NCI-H146 treated with DMSO at 0.1 percent for 48 hours (cell line): Measurements from ENCODE around the gene BCAP29.
A peak's percentile ranks its signal among the peaks of the same experiment; 100 is the strongest.

Source experiments
- DNase-seq: peaks from one replicate; lab custom pipeline; 2025; ENCODE audit not compliant: unreplicated experiment; lab: John Stamatoyannopoulos, UW

Gene BCAP29, protein sequence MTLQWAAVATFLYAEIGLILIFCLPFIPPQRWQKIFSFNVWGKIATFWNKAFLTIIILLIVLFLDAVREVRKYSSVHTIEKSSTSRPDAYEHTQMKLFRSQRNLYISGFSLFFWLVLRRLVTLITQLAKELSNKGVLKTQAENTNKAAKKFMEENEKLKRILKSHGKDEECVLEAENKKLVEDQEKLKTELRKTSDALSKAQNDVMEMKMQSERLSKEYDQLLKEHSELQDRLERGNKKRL

DNA sequence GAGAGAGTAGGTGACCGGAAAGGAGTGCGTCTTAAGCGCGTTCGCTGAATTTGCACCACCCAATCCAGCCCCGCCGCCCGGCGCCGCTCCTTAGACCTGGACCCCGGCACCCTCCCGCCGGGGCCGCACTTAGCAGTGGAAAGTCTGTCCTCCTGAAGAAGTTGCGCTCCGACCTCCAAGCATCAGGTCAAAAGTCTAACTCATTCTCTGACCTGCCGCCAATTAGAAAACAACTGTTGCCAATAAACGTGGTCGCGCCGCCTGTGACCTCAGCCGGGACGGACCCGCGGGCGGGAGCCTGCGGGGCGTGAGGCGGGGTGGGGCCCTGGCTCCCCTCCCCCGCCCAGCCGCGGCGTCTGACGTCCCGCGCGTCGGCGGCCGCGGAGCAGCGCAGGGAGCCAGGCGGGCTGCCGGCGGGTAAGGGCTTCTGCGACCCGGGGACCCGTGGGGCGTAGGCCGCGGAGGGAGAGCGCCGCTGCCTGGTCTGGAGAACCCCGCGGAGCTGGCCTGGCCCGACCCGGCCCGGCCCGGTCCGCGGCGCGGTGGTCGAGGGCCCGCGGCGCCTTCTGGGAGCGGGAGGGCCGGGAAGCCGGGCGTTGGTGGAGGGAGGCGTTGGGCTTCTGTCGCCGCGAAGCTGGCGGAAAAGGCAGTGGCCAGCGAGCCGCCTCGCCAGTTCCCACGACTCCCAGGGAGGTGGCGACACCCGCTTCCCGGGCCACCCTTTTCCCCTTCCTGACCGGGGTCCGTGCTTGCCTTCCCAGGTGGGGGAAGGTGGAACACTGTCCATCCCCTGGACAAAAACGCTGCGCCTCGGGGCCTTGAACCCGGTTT lies at the start of gene BCAP29:
Gene BCAP29, plus strand, starts transcription at position 362 of the 831 bp plus-strand sequence. CDS start 527 bp downstream, outside the sequence.
- peak; percentile 58 for DNase-seq

DNA sequence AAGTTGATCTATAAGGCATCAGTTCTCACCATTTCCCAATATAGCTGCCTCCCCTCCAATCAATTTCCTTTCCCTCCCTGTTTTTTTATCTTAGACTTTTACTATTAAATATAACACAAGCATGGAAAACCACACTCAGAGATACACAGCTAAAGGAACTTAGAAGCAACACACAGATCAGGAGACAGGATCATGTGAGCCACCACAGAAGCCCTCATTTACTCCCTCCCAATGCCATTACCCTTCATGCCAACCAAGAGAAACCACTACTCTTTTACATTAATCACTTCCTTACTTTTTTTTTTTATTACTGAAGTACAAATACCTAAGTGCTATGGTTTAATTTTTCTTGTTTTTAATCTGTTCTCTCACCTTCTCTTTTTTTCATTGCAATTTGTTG lies 49.3 kb upstream of the BCAP29 start:
- no peak for DNase-seq

DNA sequence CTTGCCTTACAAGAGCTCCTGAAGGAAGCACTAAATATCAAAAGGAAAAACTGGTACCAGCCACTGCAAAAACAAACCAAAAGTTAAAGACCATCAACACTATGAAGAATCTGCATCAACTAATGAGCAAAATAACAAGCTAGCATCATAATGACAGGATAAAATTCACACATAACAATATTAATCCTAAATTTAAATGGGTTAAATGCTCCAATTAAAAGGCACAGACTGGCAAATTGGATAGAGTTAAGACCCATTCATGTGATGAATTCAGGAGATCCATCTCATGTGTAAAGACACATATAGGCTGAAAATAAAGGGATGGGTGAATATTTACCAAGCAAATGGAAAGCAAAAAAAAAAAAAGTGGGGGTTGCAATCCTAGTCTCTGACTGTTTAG lies 45.9 kb upstream of the BCAP29 start:
- DNase-seq: no peak

DNA sequence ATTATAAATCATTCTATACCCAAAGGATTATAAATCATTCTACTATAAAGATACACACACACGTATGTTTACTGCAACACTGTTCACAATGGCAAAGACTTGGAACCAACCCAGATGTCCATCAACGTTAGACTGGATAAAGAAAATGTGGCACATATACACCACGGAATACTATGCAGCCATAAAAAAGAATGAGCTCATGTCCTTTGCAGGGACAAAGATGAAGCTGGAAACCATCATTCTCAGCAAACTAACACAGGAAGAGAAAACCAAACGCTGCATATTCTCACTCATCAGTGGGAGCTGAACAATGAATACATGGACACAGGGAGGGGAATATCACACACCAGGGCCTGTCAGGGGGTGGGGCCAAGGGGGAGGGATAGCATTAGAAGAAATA lies 42.8 kb upstream of the BCAP29 start:
- peak; percentile 18 for DNase-seq

DNA sequence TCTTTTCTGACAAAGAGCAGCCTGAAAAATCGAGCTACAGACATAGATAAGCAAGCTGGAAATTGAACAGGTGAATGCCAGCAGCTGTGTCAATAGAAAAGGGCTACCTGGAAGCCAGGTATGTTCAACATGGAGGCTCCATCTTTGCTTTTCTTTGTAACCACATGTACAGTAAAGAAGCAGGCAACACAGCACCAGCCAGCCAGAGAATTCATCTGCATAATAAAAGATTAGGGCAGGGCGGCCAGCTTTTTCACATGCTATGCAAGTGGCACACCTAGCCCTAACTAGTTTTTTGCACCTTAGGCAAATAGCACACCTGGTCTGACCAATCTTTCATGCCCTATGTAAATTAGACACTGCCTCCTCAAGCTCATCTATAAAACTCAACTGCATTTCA lies 42.0 kb upstream of the BCAP29 start:
- peak; percentile 98 for DNase-seq

DNA sequence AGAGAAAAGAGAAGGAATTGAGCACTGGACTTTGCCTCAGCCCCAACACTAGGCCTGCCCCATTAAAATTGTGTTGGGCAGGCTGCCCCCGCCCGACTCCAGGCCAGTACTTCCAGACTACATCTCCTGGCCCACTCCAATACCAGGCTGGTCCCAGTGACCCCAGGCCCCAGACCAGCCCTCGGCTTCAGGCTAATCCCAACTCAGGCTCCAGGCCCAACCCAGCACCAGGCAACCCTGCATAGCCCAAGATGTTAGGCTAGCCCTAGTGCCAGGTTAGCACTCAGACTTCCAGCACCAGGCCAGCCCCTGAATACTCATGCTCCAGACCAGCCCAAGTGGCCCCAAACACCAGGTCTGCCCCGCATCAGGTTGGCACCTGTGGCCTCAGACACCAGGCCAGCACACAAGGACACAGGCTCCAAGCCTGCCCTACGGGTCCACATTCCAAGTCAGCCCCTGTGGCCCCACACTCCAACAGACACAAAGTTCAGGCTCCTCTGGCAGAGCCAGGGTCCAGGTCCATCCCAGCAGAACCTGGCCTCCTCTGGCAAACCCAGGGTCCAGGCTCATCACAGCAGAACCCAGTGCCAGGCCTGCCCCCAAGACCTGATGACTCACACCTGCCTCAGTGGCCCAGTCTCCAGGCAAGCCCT lies 36.6 kb upstream of the BCAP29 start:
- DNase-seq: no peak

DNA sequence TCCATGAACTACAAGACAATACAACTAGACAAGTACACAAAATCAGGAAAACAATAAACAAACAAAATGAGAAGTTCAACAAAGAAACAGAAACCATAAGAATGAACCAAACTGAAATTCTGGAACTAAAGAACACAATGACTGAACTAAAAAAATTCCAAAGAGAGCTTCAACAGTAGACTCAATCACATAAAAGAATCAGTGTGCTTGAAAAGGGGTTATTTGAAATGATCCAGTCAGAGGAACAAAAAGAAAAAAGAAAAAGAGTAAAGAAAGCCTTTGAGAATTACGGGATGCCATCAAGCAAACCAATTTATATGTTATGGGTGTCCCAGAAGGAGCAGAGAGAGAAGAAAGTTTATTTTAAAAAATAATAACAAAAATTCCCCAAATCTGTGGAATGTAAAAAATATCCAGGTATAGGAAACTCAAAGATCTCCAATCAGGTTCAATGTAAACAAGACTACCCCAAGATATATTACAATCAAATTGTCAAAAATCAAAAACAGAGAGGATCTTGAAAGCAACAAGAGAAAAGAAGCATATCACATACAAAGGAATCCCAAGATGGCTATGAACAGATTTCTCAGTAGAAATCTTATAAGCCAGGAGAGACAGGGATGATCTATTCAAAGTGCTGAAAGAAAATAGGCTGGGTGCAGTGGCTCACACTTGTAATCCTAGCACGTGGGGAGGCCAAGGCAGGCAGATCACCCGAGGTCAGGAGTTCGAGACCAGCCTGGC lies 35.0 kb upstream of the BCAP29 start:
- no peak for DNase-seq

DNA sequence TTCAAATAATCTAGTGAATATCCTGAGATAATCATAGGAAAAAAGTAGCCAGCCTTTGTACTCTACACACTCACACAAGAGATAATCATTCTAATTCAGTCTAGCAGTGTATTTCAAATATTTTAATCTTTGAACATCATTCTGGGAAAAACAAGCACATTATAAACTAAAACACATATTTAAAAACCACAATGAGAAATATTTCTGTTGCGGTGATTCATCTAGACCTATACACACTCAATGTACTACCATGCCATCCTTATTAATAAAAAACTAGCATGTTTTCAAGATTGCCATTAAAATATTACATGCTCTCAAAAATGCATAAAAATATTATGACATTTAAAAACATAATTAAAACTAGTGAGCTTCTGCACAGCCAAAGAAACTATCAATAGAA lies 28.1 kb upstream of the BCAP29 start:
- DNase-seq: no peak

DNA sequence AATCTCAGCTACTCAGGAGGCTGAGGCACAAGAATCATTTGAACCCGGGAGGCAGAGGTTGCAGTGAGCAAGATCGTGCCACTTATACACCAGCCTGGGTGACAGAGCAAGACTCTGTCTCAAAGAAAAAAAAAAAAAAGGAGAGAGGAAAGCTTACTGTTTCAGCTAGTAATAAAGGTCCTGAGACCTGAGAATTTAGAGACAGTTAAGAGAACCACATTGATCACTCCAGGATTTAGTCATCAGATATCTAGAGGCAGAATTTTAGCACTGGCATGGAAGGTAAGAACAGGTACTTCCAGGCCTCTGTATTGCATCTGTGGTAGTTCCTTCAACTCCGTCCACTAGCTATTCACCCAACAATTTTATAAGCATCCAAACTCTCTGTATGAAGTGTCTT lies 24.2 kb upstream of the BCAP29 start:
- no peak for DNase-seq

DNA sequence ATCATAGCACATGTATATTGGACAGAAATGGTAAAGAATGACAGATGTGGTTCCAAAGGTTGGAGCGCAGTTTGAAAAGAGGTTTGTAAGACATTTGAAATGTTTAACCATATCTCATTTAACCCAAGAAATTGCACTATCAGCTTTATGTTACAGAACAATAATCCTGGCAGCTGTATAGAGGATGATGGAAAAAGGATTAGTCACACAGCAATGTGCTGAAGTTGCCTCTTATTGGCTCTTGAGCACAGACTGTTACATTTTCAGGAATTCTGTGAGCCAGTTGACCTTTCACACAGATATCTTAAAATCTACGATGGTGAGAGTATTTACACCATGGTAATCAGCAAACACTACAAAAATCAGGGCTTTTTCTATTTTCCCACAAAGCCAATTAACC lies 20.2 kb upstream of the BCAP29 start:
- DNase-seq: no peak

DNA sequence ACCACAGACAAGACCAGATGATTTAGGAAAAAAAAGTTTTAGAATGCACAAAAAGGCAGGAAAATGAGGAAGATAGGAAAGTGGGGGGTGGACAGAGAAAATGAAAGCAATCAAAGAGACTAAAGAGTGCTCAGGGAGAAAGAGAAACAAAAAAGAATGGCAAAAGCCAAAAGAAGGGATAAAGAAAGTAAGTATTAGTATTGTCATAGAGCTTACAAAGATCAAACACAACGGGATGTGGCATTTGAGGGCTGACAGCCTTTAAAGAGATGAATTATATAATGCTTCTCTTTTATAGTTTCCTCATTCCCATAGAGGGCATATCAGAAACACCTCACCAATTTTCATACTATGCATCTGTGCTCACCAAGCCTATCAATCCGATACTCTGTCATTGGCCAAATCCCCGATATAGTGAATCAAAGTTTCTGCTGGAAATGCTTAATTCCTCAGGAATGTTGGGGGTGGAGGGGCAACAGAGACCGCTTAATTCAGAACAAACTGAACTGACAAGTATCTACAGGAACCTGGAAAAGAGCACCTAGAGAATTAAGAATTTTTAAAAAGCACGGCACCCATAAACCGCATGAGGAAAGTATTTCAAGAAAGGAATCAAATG lies 19.0 kb upstream of the BCAP29 start:
- no peak for DNase-seq

DNA sequence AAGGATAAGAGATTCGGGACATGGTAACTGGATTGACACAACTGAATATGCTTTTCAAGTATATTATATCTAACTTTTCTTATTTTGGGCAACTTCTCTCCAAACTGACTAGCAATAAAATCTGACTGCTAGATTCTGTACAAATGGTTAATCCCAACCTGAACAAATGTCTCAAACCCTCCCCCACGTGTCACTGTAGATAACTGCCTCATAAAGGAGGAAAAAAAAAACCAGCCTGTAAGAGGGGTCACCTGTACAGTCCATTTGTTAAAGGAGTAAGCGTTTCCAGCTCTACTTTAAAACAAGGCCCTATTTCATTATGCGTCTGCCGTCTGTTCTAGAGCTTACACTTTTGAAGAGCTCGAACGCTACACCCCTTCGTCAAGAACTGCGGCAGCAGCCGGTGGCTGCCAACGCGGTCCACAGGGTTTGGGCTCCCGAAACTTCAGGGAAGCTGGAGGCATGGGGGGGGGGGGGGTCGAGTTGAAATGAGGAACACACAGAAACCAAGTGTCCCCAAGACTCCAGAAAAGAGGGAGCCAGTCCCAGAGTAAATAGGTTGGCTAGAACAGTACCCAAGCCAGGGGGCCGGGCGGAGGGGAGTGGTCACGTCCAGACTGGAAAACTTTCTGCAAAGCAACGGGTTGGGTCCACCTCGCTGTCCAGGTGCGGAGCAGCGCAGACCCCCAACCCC lies 16.8 kb upstream of the BCAP29 start:
- DNase-seq: peak; percentile 41

DNA sequence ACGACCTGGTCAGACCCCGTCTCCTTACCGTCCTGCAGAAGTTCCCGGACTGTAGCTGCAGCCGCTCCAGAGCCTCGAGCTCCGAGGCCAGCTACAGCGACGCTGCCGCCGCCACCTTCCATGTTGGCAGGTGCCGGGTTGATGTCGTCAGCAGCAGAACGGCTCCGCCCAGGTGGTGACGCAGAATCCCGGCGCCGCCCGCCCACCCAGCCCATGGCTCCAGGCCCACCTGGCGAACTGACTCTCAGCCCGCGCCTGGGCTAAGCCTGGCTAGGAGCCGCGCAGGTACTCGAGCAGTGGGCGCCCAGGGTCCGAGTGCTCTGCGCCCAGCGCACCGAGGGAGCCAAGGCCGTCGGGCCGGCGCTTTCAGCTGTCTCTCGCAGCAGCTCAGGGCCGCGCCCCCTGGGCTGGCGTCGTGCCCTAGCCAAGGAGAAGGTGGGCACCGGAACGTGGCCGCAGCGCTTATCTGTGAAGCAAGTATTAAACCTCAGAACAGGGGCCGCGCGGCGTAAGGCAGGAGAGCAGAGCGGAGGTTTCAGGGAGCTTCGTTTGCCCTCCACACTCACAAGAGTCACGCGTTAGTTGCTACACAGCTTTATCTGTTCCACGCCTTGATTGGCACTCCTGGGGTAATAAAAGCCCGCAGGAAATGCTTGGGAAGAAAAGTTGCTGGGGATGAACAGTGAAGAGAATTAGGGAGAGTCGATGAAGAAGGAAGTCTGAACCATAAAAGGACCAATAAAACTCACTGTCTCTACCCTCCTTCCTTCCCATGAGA lies 16.1 kb upstream of the BCAP29 start, which contains the start of the genes COG5 and DUS4L:
Gene COG5, minus strand, starts transcription at position 146 of the 778 bp plus-strand sequence. Its CDS starts 24 bp downstream, at position 122.
Gene DUS4L, plus strand, starts transcription at position 197 of the 778 bp plus-strand sequence. CDS start 3,100 bp downstream, outside the sequence.
- peak; percentile 66 for DNase-seq

DNA sequence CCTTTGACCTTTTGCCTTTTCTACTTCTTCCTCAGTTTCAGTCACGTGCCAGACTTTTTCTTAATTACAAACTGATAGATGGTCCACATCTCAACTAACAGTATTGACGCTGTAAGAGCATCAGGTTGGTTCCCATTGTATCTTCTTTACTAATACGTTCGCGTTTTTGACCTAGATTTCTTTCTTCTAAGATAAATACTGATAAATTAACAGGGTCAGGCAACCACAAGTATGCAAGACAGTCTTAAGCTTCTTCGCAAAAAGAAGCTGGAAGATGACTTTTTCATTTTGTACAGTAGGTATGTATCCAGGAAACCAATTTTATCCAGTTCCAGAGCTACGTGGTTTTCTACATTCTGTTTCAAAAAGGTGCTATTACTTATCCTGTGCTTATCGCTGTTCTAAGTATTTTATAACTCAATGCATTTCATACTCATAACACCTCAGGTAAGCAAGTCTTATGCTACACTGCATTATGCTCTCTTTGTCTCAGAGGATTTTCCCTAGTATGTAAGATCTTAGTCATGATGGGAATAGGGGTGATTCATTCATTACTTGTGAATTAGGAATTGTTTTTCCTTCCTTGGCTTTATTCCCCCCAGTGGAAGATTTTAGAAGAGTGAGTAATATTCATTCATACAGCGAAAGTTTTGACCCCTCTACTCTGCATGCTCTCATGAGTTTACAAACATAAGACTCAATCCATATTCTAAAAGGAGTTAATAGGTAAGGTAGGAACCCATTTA lies 15.3 kb upstream of the BCAP29 start:
- DNase-seq: no peak

DNA sequence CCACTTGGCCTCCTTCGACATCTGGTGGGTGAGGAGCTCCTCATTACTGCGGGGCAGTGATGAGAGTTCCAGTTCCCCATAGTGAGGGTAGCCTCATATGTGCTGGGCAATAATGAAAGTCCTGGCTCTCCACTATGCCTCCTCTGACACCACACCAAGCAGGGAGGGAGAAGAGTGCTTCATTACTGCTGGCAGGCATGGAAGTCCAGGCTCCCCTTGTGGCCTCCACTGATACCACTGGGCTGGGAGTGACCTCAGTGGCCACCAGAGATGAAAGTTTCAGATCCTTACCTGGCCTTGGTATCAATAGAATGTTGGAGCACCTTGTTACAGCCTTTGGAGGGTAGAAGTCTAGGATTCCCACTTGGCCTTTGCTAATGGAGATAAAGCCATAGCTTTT lies 9.7 kb upstream of the BCAP29 start:
- no peak for DNase-seq

DNA sequence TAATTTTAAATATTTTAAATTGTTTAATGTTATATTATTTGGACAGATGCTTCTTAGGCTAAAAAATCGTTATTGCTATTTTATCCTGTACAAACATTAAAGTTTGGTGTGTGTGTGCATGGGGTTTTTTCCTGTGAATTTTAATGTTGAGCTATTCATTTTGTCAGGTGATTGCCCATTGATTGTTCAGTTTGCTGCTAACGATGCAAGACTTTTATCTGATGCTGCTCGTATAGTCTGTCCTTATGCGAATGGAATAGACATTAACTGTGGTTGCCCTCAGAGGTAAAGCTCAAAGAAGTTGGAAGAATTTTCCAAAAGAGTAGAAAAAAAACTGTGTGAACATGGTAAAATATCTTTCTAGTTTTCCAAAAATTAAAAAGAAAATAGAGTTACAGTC lies 6.5 kb upstream of the BCAP29 start:
- DNase-seq: no peak

DNA sequence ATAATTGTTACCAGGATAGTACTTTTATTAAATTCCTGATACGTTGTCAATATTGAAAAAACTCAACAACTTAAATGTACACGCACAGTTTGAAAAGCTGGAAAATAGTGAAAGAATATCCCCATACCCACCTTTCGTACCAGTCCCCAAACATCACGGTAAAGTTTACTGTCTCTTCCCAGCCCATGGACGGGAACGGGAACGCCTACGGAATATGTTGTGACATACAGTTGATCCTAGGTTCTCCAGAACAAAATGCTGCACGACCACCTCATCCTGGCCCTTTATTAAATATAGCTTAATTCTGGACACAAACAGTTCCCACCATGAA lies 527 bp upstream of the BCAP29 start:
- no peak for DNase-seq

DNA sequence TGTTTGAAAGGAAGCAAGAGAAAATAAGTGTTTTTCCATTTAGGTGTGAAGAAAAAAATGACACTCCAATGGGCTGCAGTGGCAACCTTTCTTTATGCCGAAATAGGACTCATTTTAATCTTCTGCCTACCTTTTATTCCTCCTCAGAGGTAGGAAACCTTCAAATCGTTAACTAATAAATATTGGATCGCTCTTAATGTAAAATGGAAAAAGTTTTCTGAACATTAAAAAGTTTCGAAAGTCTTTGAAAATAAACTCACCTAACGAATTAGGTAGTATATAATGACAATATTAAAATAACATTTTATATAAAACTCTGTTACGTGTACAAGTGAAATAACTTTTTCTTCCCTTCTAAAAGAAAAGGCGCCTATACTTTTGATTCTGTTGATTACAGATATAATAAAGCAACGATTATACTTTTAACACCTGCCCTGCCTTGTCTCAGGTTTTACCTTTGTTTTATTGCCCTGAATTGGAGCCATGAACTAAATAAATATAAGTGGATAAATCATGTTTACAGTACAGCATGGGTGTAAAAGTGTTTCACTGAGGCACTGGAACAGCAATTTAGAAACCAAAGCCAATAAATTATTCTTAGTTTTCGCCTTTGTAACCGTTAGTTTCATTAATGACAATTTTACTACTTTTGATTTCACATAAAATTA lies 804 bp downstream of the BCAP29 start:
- no peak for DNase-seq
